Gastrocnemius medialis (tissue), 4 donors: ENCODE measurements around the gene RBFOX1. TPM values are rescaled to one million over a fixed set of nuclear protein-coding genes. Genes with fewer than 3 reads are reported as not detected.

Experiments used
- ATAC-seq, 2 donors: fragments of 150-250 bp; one replicate each; pipeline ENCODE4 v1.9.1; 2016
- DNase-seq, 2 donors: peaks; one replicate each; pipeline ENCODE4 v3.0.0-alpha.2; 2019
- H3K27ac ChIP-seq, 4 donors: fragments of 200-600 bp; sonication (generic); 1 replicate in 1 of 4; 2 replicates in 3 of 4; pipeline ENCODE4 v1.5.1; 2016 to 2018; ENCODE audit warnings: mild to moderate bottlenecking in 2 of 4, moderate library complexity in 1 of 4
- H3K27me3 ChIP-seq, 3 donors: fragments of 200-600 bp; sonication (generic) in 2 of 3; 1 replicate in 1 of 3; 2 replicates in 2 of 3; pipeline versions ENCODE4 v1.5.1 to v1.6.0; 2016 to 2019; ENCODE audit warnings: mild to moderate bottlenecking in 1 of 3, moderate library complexity in 1 of 3
- H3K36me3 ChIP-seq, 2 donors: fragments of 200-600 bp; sonication (generic) in 1 of 2; one replicate each; pipeline ENCODE4 v1.5.1; 2017 to 2018
- H3K4me1 ChIP-seq, 2 donors: fragments of 200-600 bp; sonication (generic) in 1 of 2; one replicate each; pipeline ENCODE4 v1.5.1; 2016 to 2017; ENCODE audit warnings: mild to moderate bottlenecking in 2 of 2
- H3K4me3 ChIP-seq, 4 donors: fragments of 200-600 bp; sonication (generic) in 3 of 4; 1 replicate in 1 of 4; 2 replicates in 3 of 4; pipeline ENCODE4 v1.5.1; 2016 to 2019; ENCODE audit warnings: mild to moderate bottlenecking in 2 of 4
- H3K9me3 ChIP-seq, 3 donors: fragments of 200-600 bp; sonication (generic) in 2 of 3; 1 replicate in 1 of 3; 2 replicates in 2 of 3; pipeline ENCODE4 v1.5.1; 2016 to 2019
- POLR2A ChIP-seq, 2 donors: fragments of 450-650 bp; IDR thresholded peaks; one replicate each; pipeline ENCODE4 v1.6.1; 2017; ENCODE audit warnings: antibody characterized with exemption in 2 of 2, mild to moderate bottlenecking in 2 of 2, moderate library complexity in 2 of 2
- in situ Hi-C, 4 donors: fragments of 200-750 bp; cut with MboI; loops; one replicate each; pipeline versions ENCODE4 v1.15.0 to v1.8.0; 2017; ENCODE audit warnings: low sequenced_read_pairs in 4 of 4
- intact Hi-C: fragments of 100-400 bp; cut with DNase I; formaldehyde crosslinking; loops from one replicate; pipeline ENCODE4 v1.15.1; 2023; ENCODE audit warnings: low total_unique reads
- total RNA-seq, 4 donors: library from RNA; depleted of rRNA; stranded (reverse); fragments of >200 nt; gene quantifications; one replicate each; pipeline versions ENCODE4 v1.1.0 to v1.2.3, GENCODE V29; 2016
- TF ChIP-seq, protein P1 (sequence below), 5 experiments: fragments of 450-650 bp in 3 of 5; fragments of 200-600 bp in 2 of 5; sonication (generic) in 2 of 5; IDR thresholded peaks in 4 of 5; conservative IDR thresholded peaks in 1 of 5; 1 replicate in 4 of 5; 2 replicates in 1 of 5; pipeline ENCODE4 v1.5.1; 2016 to 2019; ENCODE audit warnings: antibody characterized with exemption in 5 of 5, mild to moderate bottlenecking in 3 of 5, moderate library complexity in 3 of 5

RBFOX1 gene
- total RNA-seq, 4 donors from 2014 or later = 42.5 to 98.8 (median 58.6) TPM

GRCh38 chr16:7344830-7345780, 12.5 kb downstream of the RBFOX1 start:
- TF ChIP-seq POLR2A (IDR thresholded peaks at IDR 0.05) = no peak
- TF ChIP-seq, protein P1, sequence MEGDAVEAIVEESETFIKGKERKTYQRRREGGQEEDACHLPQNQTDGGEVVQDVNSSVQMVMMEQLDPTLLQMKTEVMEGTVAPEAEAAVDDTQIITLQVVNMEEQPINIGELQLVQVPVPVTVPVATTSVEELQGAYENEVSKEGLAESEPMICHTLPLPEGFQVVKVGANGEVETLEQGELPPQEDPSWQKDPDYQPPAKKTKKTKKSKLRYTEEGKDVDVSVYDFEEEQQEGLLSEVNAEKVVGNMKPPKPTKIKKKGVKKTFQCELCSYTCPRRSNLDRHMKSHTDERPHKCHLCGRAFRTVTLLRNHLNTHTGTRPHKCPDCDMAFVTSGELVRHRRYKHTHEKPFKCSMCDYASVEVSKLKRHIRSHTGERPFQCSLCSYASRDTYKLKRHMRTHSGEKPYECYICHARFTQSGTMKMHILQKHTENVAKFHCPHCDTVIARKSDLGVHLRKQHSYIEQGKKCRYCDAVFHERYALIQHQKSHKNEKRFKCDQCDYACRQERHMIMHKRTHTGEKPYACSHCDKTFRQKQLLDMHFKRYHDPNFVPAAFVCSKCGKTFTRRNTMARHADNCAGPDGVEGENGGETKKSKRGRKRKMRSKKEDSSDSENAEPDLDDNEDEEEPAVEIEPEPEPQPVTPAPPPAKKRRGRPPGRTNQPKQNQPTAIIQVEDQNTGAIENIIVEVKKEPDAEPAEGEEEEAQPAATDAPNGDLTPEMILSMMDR (IDR thresholded peaks at IDR 0.05 in 4 of 5, conservative IDR thresholded peaks at IDR 0.05 in 1 of 5) = no peak

GRCh38 chr16:7350806-7351205, 18.2 kb downstream of the RBFOX1 start:
- in situ Hi-C loops (no loop called here), intact Hi-C loops (no loop called here)
- TF ChIP-seq POLR2A (IDR thresholded peaks at IDR 0.05) = no peak
- TF ChIP-seq, protein P1 (IDR thresholded peaks at IDR 0.05 in 4 of 5, conservative IDR thresholded peaks at IDR 0.05 in 1 of 5) = no peak
- H3K4me3 ChIP-seq = no peak overlapping the region
- H3K27ac ChIP-seq = peak overlapping the region; percentile 83 to 92 (median 86)
- ATAC-seq (no peak), DNase-seq (no peak)
- peaks cover 41 to 58% of the 10 kb centered on the region in 2 donors for H3K4me1 ChIP-seq
- no peaks in the 10 kb centered on the region for H3K27me3 ChIP-seq
- no peaks in the 10 kb centered on the region for H3K9me3 ChIP-seq
- H3K36me3 ChIP-seq = no peaks in the 10 kb centered on the region

More at GRCh38 chr16:7344830-7345780, 12.5 kb downstream of the RBFOX1 start:
- peak in 1 of 2 donors; percentile 13 for ATAC-seq
- Histone ChIP-seq H3K27me3 (no peaks in the 10 kb centered on the region), H3K27ac (peak overlapping the region; percentile 46 to 61 (median 58)), H3K36me3 (no peaks in the 10 kb centered on the region), H3K4me1 (peaks cover 55 to 70% of the 10 kb centered on the region in 2 donors), H3K4me3 (no peak overlapping the region), H3K9me3 (no peaks in the 10 kb centered on the region)
- in situ Hi-C loops = no loop called here
- intact Hi-C loops = no loop called here
- no peak for DNase-seq

GRCh38 chr16:7351610-7352510, 19.2 kb downstream of the RBFOX1 start:
- DNase-seq = peak; percentile 40 to 56
- peak; percentile 84 for ATAC-seq

DNA sequence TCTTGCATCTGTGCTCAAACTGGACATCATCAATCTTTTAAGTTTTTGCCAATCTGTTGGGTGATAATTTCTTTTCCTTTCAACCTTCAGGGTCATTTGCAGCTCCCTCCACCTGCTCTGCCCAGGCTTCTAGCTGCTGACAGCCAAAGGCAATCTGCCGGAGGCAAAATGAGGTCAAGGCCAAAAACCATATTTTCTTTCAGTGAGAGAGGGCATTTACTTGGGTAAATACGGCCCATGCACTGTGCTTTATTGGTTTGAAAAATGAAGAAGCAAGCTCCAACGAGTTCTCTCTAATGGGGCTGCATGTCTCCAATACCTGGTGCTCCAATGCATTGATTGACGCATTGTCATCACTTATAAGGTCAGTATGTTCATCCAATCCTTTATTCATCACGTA, 23.1 kb downstream of the RBFOX1 start:
- H3K27ac ChIP-seq = peak overlapping the region in 3 of 4 donors; percentile 32 to 86 (median 83)
- no peak for ATAC-seq
- in situ Hi-C loops (no loop called here), intact Hi-C loops (no loop called here)
- no peak overlapping the region for H3K4me3 ChIP-seq
- no peaks in the 10 kb centered on the region for H3K36me3 ChIP-seq
- H3K9me3 ChIP-seq = no peaks in the 10 kb centered on the region
- H3K27me3 ChIP-seq = no peaks in the 10 kb centered on the region
- peaks cover 36 to 66% of the 10 kb centered on the region in 2 donors for H3K4me1 ChIP-seq
- TF ChIP-seq POLR2A (IDR thresholded peaks at IDR 0.05) = no peak
- TF ChIP-seq, protein P1 (IDR thresholded peaks at IDR 0.05 in 4 of 5, conservative IDR thresholded peaks at IDR 0.05 in 1 of 5) = no peak
- no peak for DNase-seq

More at GRCh38 chr16:7351610-7352510, 19.2 kb downstream of the RBFOX1 start:
- no peaks in the 10 kb centered on the region for H3K9me3 ChIP-seq
- H3K36me3 ChIP-seq = no peaks in the 10 kb centered on the region
- no peaks in the 10 kb centered on the region for H3K27me3 ChIP-seq
- in situ Hi-C loops = no loop called here
- TF ChIP-seq, protein P1 (IDR thresholded peaks at IDR 0.05 in 4 of 5, conservative IDR thresholded peaks at IDR 0.05 in 1 of 5) = no peak
- TF ChIP-seq POLR2A (IDR thresholded peaks at IDR 0.05) = peak in 1 of 2 donors; percentile 14
- peak overlapping the region; percentile 83 to 92 (median 86) for H3K27ac ChIP-seq
- intact Hi-C loops = no loop called here
- no peak overlapping the region for H3K4me3 ChIP-seq
- peaks cover 48 to 61% of the 10 kb centered on the region in 2 donors for H3K4me1 ChIP-seq
